NCI-H345 treated with DMSO at 0.1 percent for 48 hours (cell line): Measurements from ENCODE around the gene KISS1.

Source experiments
- DNase-seq: peaks from one replicate; lab custom pipeline; 2025; ENCODE audit not compliant: unreplicated experiment; lab: John Stamatoyannopoulos, UW

Gene KISS1

DNA sequence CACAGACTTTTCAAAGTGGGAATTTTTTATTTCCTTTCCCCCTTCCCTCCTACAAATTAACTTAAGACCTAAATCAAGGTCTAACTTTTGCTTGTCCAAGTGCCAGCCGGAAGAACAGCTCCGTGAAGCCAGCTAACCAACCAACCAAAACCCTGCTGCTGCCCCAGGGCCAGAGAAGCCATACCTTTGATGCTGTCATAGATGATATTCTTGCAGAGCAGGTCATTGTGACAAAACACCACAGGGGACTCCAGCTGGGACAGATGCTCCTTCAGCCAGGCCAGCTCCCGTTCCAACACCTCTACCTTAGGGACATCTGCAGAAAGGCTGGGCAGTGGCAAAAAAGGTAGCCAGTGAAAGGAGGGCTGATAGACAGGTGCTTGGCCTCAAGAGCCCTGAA is 55.2 kb downstream of the KISS1 start:
- DNase-seq: no peak
